Renal pelvis (tissue), 4 donors: ENCODE measurements around the gene CYP26B1. TPM values are rescaled to one million over a fixed set of nuclear protein-coding genes. Genes with fewer than 3 reads are reported as not detected.

Experiments
- DNase-seq: peaks from one replicate; pipeline ENCODE4 v3.0.0-alpha.2; 2013
- polyA plus RNA-seq, 3 donors: library from polyadenylated mRNA; unstranded; fragments of 120-200 nt; gene quantifications; one replicate each; pipeline ENCODE4 v1.2.1, GENCODE V29; 2013; ENCODE audit not compliant: insufficient read length in 3 of 3

CYP26B1 gene
- polyA plus RNA-seq, 3 donors = 11.2 to 16.9 (median 16.5) TPM

DNA sequence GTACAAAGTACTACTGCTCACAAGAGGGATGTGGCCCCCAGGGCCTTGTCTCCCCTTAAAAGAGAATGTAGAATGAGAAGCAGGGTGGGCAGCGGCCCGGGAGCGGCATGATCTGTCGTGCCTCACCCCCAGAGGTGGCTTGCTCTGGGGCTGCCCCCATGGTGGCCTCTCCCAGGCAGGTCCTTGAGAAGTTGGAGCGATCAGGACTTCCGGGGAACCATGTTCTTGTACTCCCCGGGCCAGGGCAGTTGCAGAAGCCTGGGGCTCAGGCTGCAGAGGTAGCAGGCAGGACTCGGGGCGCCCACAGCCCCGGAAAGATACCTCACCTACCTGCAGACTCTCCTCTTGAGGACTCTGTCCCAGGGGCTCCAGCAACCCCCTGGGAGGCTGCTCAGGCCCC, 62.6 kb downstream of the CYP26B1 start:
- DNase-seq = no peak

DNA sequence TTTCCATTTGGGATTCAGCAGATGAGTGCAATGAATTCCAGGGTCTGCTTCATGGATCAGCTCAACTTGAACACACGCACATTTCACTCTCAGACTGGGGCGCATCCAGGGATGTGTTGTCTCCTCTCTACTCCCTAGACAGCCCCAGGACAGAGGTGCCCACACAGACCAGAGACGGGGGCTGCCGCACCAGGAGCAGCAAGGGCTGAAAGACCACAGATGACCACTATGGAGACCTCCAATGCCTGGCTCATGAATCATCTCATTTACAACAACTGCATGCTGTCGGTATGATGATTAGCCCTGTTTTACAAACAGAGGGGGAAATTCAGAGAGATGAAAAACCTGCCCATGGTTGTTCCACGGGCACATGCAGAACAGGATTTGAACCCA, 63.1 kb downstream of the CYP26B1 start:
- no peak for DNase-seq

DNA sequence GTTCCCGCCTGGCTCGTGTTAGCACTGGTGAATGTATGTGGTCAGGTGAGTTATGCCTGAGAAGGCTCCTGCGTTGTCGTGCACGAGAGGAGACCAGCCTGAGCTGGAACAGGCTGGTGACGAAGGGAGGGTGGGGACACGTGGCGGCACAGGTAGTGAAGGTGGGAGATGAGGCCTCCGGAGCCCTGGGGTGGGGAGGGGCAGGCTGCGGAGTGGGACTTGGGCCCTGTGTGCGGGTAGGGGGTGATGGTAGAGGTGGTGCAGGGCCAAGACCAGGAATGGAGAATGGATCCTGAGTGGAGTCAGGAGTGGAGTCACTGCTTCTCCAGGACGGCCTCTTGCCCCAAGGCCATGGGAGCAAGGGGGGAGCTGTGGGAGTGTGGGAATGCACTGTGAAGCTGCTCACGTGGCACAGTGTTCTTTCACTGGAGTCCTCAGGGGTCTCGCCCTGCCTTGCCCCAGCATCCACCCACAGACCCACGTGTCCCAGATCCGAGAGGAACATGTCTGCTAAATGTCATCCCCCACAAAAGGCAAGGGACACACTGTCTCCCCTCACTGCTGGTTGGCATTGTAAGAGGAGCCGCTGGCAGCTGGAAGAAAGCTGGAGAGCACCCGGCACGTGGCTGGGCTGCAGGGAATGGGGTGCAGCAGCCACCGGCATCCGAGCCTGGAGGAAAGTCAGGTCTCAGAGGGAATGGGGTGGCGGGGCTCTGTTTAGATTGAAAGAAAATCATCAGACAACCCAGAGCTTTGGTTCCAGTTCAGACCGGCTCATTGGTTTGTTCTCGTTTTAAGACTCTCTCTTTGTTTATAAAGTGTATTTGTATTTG, 63.7 kb downstream of the CYP26B1 start:
- no peak for DNase-seq

DNA sequence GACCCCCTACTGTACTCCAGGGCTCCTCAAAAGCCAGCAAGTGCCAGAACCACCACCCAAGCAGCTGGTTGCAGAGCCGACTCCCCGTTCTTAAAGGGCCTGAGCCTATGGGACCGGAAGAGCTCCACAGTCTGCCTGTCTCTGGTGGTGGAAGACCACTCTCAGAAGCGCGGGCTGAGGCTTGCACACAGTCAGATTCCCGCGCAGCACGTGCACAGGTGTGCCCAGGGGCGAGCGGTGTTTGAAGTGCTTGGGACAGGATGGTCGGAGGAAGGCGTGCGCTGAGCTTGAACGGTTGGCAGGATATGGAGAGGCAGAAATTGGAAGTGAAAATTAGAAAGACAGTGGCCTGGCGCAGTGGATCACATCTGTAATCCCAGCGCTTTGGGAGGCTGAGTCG, 64.8 kb downstream of the CYP26B1 start:
- DNase-seq = no peak

DNA sequence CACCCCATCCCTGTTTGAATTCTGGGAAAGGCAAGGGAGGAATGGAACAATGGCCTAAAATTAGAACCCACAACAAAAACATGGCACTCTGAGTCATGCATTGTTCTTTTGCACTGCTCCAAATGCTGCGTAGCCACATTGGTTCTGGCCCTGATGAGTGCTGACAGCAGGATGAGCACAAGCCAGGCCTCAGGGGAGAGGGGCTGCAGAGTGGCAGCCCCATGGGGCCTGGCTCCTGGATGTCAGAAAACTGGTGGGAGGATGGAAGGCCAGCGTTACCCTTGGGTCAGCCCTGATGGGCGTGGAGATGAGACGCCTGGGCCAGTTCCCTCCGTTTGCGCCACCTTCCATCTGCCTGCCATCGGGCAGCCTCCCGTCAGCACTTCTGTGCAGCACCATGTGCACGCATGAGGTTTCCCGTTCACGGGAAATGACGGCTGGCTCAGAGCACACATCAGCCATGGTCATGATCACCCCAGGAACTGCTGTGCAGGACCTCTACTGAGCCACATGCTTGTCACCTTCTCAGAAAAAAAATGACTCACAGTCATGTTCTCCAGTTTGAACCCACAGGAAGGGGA, 65.6 kb downstream of the CYP26B1 start:
- no peak for DNase-seq

DNA sequence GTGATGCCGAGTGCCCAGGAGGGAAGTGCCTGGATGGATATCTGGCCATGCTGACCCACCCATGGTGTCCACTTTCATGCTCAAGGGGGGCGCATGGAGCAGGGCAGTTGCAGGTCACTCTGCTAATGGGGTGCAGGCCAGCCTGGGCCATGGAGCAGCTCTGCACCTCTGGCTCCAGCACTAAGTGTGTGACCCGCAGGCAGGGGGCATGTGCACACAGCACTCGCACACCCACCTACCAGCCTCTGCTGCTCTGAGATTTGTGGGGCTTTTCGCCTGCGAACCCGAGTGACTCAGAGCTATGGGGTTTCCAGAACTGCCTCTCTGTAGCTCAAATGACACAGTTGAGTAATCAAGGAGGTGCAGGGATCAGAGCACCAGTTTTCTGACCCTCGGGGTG, 66.2 kb downstream of the CYP26B1 start:
- DNase-seq = no peak

DNA sequence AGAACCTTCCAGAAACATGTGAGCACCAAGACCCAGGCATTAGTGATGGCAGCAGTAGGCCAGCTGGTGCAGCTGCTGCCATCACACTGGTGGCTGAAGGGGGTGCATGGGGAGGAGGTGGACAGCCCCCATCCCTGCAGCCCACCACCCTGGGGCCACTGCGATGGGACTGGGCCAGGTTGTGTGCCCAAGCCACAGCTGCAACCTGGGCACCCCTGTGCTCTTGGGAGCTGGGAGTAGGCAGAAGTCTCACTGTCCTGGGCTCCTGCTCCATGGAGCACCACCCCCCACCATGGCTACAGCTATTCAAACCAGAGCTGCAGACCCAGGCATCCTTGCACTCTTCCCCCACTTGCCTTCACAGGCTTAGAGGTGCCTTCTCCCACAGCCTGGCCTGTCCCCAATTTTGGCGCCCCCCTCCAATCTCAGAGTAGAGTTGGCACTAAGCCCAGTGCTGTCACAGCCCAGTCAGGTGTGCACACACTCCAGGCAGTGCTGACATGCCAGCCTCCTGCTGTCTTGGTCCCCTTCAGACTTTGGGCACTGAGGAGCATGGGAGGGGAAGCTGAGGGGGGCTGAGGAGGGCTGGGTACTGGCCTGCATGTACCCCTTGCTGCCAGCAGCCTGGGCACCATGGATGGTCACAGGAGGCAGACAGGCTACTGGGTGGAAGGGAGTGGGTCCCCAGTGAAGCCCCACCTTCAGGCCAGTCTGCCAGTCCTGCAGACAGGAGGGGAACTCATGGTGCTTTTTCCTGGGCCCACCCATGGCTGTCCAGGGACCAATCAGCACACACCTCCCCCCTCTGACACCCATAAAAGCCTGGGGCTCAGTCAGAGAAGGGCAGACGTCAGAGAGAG, 67.1 kb downstream of the CYP26B1 start:
- no peak for DNase-seq
